Measurements from ENCODE around the gene EPN2. TPM values are rescaled to one million over a fixed set of nuclear protein-coding genes. Genes with fewer than 3 reads are reported as not detected.

Gene EPN2
- total RNA-seq, 1 donor from 2014 or later, result 53.9 TPM

DNA sequence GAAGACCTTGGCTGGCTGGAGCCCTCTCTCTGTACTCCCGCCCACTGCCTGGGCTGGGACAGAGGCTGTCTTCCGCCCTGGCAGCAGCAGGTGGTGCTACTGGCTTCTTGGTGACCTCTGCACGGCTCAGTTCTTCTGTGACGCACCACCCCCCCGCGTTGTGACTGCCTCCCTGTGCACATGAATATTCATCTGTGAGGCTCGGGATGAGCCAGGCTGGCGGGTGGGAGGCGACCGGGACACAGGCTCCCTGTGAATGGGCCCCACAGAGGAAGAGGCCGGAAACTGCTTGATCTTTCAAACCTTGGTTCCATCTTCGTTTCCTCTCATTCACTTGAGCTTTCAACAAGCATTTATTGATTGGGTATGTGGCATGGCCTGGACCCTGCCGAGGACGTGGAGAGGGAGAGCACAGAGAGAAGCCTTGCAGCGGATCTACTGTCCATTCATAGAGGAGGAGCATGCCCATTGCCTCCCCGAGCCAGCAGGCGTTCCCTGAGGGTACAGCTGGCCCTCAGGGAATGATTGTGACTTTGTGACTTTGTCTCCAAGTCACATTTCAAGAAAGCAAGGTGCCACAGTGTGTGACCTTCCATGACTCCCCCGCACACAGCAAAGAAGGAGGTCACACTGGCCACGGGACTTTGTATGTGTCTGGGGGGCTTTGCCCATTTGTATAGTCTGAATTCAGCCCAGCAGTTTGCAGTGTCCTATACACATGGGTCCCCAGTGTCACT lies 80.4 kb downstream of the EPN2 start:
- Mint-ChIP-seq H3K27ac (peak overlapping the region; percentile 80), H3K27me3 (no peaks in the 10 kb centered on the region), H3K4me3 (peak overlapping the region; percentile 67), H3K36me3 (peaks cover 26% of the 10 kb centered on the region), H3K4me1 (ENCODE audit: unreplicated experiment) (peaks cover 28% of the 10 kb centered on the region), H3K9me3 (no peaks in the 10 kb centered on the region)
- TF ChIP-seq, protein P1, sequence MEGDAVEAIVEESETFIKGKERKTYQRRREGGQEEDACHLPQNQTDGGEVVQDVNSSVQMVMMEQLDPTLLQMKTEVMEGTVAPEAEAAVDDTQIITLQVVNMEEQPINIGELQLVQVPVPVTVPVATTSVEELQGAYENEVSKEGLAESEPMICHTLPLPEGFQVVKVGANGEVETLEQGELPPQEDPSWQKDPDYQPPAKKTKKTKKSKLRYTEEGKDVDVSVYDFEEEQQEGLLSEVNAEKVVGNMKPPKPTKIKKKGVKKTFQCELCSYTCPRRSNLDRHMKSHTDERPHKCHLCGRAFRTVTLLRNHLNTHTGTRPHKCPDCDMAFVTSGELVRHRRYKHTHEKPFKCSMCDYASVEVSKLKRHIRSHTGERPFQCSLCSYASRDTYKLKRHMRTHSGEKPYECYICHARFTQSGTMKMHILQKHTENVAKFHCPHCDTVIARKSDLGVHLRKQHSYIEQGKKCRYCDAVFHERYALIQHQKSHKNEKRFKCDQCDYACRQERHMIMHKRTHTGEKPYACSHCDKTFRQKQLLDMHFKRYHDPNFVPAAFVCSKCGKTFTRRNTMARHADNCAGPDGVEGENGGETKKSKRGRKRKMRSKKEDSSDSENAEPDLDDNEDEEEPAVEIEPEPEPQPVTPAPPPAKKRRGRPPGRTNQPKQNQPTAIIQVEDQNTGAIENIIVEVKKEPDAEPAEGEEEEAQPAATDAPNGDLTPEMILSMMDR (conservative IDR thresholded peaks at IDR 0.05), result peak; percentile 44
- no peak for DNase-seq (ENCODE audit: extremely low spot score, unreplicated experiment)

DNA sequence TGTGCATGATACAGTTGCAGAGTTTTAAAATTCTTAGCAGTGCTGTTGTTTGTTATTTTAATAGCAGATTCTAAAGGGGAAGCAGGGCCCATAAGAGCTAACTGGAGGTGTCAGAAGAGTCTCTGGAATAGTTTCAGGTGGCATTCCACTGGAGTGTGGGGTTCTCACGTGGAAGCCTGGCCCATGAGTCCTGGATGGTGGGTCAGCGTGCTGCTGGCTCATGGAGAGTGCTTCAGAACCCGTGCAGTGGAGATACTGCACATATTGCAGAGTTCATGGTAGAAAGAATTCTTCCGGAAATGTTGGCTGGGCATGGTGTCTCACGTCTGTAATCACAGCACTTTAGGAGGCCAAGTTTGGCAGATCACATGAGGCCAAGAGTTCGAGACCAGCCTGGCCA lies 81.4 kb downstream of the EPN2 start:
- H3K27me3 Mint-ChIP-seq, result no peaks in the 10 kb centered on the region
- peaks cover 27% of the 10 kb centered on the region for H3K36me3 Mint-ChIP-seq
- H3K4me3 Mint-ChIP-seq, result no peak overlapping the region
- H3K9me3 Mint-ChIP-seq, result no peaks in the 10 kb centered on the region
- H3K27ac Mint-ChIP-seq, result no peak overlapping the region
- peaks cover 25% of the 10 kb centered on the region for H3K4me1 Mint-ChIP-seq (ENCODE audit: unreplicated experiment)
- TF ChIP-seq, protein P1 (conservative IDR thresholded peaks at IDR 0.05), result no peak
- DNase-seq (ENCODE audit: extremely low spot score, unreplicated experiment), result no peak

DNA sequence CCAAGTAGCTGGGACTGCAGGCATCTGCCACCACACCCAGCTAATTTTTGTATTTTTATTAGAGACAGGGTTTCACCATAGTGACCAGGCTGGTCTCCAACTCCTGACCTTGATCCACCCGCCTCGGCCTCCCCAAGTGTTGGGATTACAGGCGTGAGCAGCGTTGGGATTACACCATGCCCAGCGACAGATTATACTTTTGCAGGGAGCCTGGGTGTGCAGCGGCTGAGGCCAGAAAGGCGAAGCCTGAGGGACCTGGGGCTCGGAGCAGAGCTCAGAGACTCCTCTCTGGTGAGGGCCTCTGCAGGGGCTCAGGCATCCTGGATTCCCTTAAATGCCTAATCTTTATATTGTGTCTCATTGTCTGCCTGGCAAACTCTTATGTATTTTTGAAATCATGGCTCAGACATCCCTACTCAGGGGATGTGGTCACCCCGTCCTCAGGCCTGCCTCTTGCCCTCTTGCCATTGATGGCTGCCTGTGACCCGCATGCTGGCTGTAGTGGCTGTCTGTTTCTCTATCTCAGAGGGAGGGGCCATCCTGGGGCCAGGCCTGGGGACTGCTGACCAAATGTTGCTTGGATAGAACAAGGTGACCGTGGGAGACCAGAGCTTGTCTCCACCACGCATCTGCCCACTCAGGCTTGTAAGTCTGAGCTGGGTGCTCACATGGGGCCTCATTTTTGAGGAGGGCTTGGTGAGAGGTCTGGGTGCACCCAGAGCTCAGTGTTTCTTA lies 82.8 kb downstream of the EPN2 start:
- DNase-seq (ENCODE audit: extremely low spot score, unreplicated experiment), result no peak

DNA sequence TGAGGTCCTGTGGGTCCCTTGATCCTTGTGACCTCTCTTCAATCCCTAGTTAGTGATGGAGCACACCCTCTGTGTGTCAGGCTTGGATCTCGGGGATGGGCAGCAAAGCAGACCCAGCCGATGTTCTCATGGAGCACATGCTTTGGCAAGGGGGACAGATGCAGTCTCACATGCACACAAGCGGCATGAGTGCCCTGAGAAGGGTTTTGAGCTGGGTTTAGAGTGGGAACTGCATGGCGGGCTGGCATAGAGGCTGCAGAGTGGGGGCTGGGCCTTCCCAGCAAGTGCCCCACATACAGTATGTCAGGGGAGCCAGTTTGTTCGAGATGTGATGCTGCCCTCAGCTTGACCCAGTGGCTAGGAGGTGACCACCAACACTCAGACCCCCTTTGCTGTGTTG lies 83.7 kb downstream of the EPN2 start:
- Mint-ChIP-seq H3K27ac (no peak overlapping the region), H3K4me1 (ENCODE audit: unreplicated experiment) (peaks cover 19% of the 10 kb centered on the region), H3K27me3 (no peaks in the 10 kb centered on the region), H3K9me3 (peaks cover 6% of the 10 kb centered on the region), H3K4me3 (no peak overlapping the region), H3K36me3 (peaks cover 37% of the 10 kb centered on the region)
- TF ChIP-seq, protein P1 (conservative IDR thresholded peaks at IDR 0.05), result no peak
- DNase-seq (ENCODE audit: extremely low spot score, unreplicated experiment), result no peak

More for the DNA sequence above, 82.8 kb downstream of the EPN2 start:
- Mint-ChIP-seq H3K9me3 (peaks cover under 1% of the 10 kb centered on the region), H3K4me1 (ENCODE audit: unreplicated experiment) (peaks cover 19% of the 10 kb centered on the region), H3K27me3 (no peaks in the 10 kb centered on the region), H3K27ac (no peak overlapping the region), H3K36me3 (peaks cover 31% of the 10 kb centered on the region), H3K4me3 (no peak overlapping the region)
- TF ChIP-seq, protein P1 (conservative IDR thresholded peaks at IDR 0.05), result no peak

DNA sequence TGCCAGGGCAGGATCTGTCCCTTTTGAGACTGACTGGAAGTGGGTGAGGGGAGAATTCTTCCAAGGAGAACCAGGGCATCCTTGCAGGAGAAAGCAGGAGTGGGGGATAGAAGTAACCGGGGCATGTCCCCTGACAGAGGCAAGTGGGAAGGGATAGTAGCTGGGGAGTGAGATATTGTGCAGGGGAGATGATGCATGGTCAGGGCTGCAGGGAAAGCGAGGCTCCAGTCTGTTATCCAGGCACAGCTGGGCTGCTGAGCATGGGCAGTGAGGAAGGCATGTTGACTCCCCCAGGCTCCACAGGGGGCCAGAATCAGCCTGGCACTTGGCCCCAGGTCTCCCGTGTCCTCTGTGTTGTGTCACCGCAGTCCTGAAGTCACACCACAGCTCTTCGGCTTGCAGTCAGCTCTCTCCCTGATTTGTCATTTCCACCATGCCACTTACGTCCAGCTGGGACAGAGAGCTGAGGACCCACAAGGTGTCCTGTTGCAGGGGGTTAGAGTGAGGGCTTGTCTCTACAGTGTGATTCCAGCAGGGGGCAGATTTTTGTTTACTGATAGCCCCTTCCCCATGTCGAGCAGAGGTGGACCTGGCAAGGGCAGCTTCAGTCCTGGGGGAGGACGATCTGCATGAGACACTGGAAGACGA lies 84.4 kb downstream of the EPN2 start:
- no peak overlapping the region for H3K4me3 Mint-ChIP-seq
- peaks cover 6% of the 10 kb centered on the region for H3K9me3 Mint-ChIP-seq
- DNase-seq (ENCODE audit: extremely low spot score, unreplicated experiment), result no peak
- TF ChIP-seq, protein P1 (conservative IDR thresholded peaks at IDR 0.05), result no peak
- H3K36me3 Mint-ChIP-seq, result peaks cover 32% of the 10 kb centered on the region
- no peaks in the 10 kb centered on the region for H3K27me3 Mint-ChIP-seq
- H3K4me1 Mint-ChIP-seq (ENCODE audit: unreplicated experiment), result peaks cover 13% of the 10 kb centered on the region
- no peak overlapping the region for H3K27ac Mint-ChIP-seq
